GM18951 (cell line): ENCODE data around the gene ONECUT1.

Source experiments
- POLR2A ChIP-seq: IDR thresholded peaks from 4 replicates; pipeline ENCODE4 v1.6.1; 2011; ENCODE audit warnings: mild to moderate bottlenecking; ENCODE audit not compliant: insufficient read length, insufficient read depth; ENCODE audit errors: extremely low read depth
- in situ Hi-C: fragments of 300-500 bp; cut with MboI; formaldehyde crosslinking; loops from one replicate; pipeline ENCODE4 v1.12.0; 2022; ENCODE audit warnings: low sequenced_read_pairs, mixed read lengths, inconsistent platforms; ENCODE audit not compliant: unreplicated experiment

ONECUT1 gene

GRCh38 chr15:52802110-52802509 is 12.0 kb upstream of the ONECUT1 start:
- TF ChIP-seq POLR2A = no peak
- in situ Hi-C loops = no loop called here

- TF ChIP-seq POLR2A = no peak
These were observed 11.6 kb upstream of the ONECUT1 start for GRCh38 chr15:52801748-52802085.

GRCh38 chr15:52800828-52801747 is 11.0 kb upstream of the ONECUT1 start:
- no peak for TF ChIP-seq POLR2A
- in situ Hi-C loops = no loop called here

More at GRCh38 chr15:52801748-52802085, 11.6 kb upstream of the ONECUT1 start:
- in situ Hi-C loops = no loop called here

DNA sequence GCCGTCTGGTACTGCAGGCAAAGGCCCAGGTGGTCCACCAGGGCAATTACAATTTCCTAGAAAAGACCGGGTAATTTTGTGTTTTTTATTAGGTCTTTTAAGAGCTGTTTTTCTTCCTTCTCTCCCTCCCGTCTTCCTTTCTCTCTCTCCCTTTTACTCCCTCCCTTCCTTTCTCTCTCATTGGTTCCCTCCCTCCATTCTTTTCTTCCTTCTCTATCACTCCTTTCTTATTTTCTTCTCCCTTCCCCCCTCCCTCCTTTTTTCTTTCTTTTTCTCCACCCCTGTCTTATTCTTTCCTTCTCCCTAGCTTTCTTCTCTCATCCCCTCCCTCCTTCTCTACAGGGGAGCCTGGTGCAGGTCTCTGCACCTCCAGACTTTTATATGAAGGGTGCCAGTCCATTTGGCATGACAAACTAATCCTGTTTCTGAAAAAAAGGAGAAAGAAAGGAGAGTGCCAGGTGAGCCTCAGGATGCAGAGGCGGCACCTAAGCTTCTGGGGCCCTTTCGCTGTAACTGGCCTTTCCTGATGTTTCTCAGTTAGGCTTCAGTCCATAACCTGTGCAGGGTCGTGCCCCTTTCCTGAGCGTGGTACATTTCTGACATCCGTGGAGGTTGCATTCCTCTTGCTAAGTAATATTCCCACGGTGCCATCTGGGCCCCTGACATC is 9.1 kb upstream of the ONECUT1 start:
- in situ Hi-C loops = no loop called here
- no peak for TF ChIP-seq POLR2A

- in situ Hi-C loops = no loop called here
- no peak for TF ChIP-seq POLR2A
These were observed 8.5 kb upstream of the ONECUT1 start for GRCh38 chr15:52798529-52799101.

GRCh38 chr15:52797625-52798501 is 7.7 kb upstream of the ONECUT1 start:
- in situ Hi-C loops = no loop called here

GRCh38 chr15:52796753-52797520 is 6.8 kb upstream of the ONECUT1 start:
- in situ Hi-C loops = no loop called here
- no peak for TF ChIP-seq POLR2A

More at GRCh38 chr15:52797625-52798501, 7.7 kb upstream of the ONECUT1 start:
- no peak for TF ChIP-seq POLR2A

- in situ Hi-C loops = no loop called here
These were observed 6.0 kb upstream of the ONECUT1 start for GRCh38 chr15:52796228-52796521.

GRCh38 chr15:52795464-52796227 is 5.5 kb upstream of the ONECUT1 start:
- in situ Hi-C loops = no loop called here
- TF ChIP-seq POLR2A = no peak

More at GRCh38 chr15:52796228-52796521, 6.0 kb upstream of the ONECUT1 start:
- TF ChIP-seq POLR2A = no peak

DNA sequence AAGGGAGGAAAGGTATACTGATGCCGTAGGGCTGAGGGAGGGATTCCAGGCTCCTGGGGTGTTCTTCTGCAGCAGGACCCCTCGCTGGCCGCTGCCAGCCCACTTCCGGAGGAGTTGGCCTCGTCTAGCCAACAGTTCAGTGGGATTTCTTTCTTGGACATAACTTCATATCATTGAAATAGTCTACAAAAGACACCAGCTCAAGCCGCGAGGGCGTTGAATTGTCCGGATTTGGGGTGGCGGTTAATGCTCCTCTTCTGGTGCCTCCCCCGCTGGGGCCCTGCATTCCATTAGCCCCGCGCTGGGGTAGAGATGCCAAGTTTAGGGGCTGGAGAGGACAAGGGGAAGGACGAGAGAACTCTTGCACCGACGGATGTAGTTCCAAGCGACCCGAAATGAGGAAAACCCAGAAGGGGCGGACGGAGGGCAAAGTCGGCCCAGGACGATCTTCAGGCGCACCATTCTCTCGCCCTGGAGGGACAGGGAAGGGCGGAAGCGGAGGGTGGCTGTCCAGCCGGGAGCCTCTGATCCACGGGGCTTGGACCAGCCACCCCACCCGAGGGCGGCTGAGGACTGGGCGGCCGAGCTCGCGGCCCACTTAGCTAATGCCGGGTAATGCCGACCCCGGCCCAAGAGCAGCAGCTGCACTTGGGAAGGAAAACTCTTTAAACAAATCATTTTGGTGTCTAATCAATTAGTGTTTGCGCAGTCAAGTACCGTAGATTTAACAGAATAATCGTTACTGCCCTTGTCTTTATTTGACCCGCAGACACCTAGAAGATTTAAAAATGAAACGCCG is 4.7 kb upstream of the ONECUT1 start:
- in situ Hi-C loops = no loop called here

GRCh38 chr15:52791776-52792175 is 1.6 kb upstream of the ONECUT1 start:
- in situ Hi-C loops = no loop called here

More for the DNA sequence above, 4.7 kb upstream of the ONECUT1 start:
- TF ChIP-seq POLR2A = no peak

More at GRCh38 chr15:52791776-52792175, 1.6 kb upstream of the ONECUT1 start:
- no peak for TF ChIP-seq POLR2A
